Activated CD4-positive, CD25-positive, alpha-beta regulatory T cell (primary cell): ENCODE results near the gene TSPAN14.

Experiments
- DNase-seq, 4 experiments: peaks; one replicate each; lab custom pipeline; 2025; lab: John Stamatoyannopoulos, UW

The TSPAN14 gene

GRCh38 chr10:80454513-80455460 lies 677 bp downstream of the TSPAN14 start:
- DNase-seq: peak in 1 of 4 experiments; percentile 34

GRCh38 chr10:80455461-80456349 lies 1.6 kb downstream of the TSPAN14 start:
- no peak for DNase-seq

- no peak for DNase-seq
Observed at GRCh38 chr10:80457554-80458262, 3.6 kb downstream of the TSPAN14 start.

GRCh38 chr10:80458263-80458625 lies 4.1 kb downstream of the TSPAN14 start:
- DNase-seq: no peak

- DNase-seq: no peak
Observed at GRCh38 chr10:80458638-80459037, 4.5 kb downstream of the TSPAN14 start.

GRCh38 chr10:80459047-80459865 lies 5.1 kb downstream of the TSPAN14 start:
- DNase-seq: peak in 3 of 4 experiments; percentile 27 to 55 (median 47)

GRCh38 chr10:80460399-80461207 lies 6.5 kb downstream of the TSPAN14 start:
- DNase-seq: no peak

- no peak for DNase-seq
Observed at GRCh38 chr10:80461208-80462183, 7.4 kb downstream of the TSPAN14 start.

GRCh38 chr10:80462299-80462980 lies 8.3 kb downstream of the TSPAN14 start:
- no peak for DNase-seq

GRCh38 chr10:80462981-80463741 lies 9.1 kb downstream of the TSPAN14 start:
- no peak for DNase-seq

- DNase-seq: no peak
Observed at GRCh38 chr10:80463868-80464267, 9.8 kb downstream of the TSPAN14 start.

GRCh38 chr10:80464557-80465450 lies 10.7 kb downstream of the TSPAN14 start:
- no peak for DNase-seq

- no peak for DNase-seq
Observed at GRCh38 chr10:80465451-80465835, 11.3 kb downstream of the TSPAN14 start.

GRCh38 chr10:80465839-80466590 lies 11.9 kb downstream of the TSPAN14 start:
- DNase-seq: peak in 2 of 4 experiments; percentile 20 to 22

GRCh38 chr10:80466724-80467326 lies 12.7 kb downstream of the TSPAN14 start:
- no peak for DNase-seq
